GM12891 (cell line): ENCODE results near the gene CCR7.

Experiments used
- PAX5 ChIP-seq: IDR thresholded peaks from 2 replicates; pipeline ENCODE4 v1.6.1; 2011; ENCODE audit warnings: low read length, moderate library complexity, mild to moderate bottlenecking; ENCODE audit not compliant: insufficient read depth, severe bottlenecking
- POLR2A ChIP-seq: IDR thresholded peaks from 2 replicates; pipeline ENCODE4 v1.6.1; 2011; ENCODE audit warnings: low read depth, low read length, control low read depth
- POLR2AphosphoS5 ChIP-seq: IDR thresholded peaks from 2 replicates; pipeline ENCODE4 v1.6.1; 2011; ENCODE audit warnings: low read depth, low read length, control low read depth
- POU2F2 ChIP-seq: IDR thresholded peaks from 2 replicates; pipeline ENCODE4 v1.6.1; 2011; ENCODE audit warnings: low read depth, mild to moderate bottlenecking, control low read depth, low read length, moderate library complexity
- SPI1 ChIP-seq: IDR thresholded peaks from 2 replicates; pipeline ENCODE4 v1.6.1; 2011; ENCODE audit warnings: low read depth, low read length, control low read depth
- TAF1 ChIP-seq: IDR thresholded peaks from 2 replicates; pipeline ENCODE4 v1.6.1; 2011; ENCODE audit warnings: low read depth, low read length, control low read depth

- TF ChIP-seq POLR2A (no peak), POLR2AphosphoS5 (no peak), TAF1 (no peak), PAX5 (no peak), SPI1 (no peak), POU2F2 (no peak)
Observed at GRCh38 chr17:40600486-40601046, 35.3 kb upstream of the CCR7 start.
